Measurements from ENCODE around the gene FANCC.

Gene FANCC, protein sequence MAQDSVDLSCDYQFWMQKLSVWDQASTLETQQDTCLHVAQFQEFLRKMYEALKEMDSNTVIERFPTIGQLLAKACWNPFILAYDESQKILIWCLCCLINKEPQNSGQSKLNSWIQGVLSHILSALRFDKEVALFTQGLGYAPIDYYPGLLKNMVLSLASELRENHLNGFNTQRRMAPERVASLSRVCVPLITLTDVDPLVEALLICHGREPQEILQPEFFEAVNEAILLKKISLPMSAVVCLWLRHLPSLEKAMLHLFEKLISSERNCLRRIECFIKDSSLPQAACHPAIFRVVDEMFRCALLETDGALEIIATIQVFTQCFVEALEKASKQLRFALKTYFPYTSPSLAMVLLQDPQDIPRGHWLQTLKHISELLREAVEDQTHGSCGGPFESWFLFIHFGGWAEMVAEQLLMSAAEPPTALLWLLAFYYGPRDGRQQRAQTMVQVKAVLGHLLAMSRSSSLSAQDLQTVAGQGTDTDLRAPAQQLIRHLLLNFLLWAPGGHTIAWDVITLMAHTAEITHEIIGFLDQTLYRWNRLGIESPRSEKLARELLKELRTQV

DNA sequence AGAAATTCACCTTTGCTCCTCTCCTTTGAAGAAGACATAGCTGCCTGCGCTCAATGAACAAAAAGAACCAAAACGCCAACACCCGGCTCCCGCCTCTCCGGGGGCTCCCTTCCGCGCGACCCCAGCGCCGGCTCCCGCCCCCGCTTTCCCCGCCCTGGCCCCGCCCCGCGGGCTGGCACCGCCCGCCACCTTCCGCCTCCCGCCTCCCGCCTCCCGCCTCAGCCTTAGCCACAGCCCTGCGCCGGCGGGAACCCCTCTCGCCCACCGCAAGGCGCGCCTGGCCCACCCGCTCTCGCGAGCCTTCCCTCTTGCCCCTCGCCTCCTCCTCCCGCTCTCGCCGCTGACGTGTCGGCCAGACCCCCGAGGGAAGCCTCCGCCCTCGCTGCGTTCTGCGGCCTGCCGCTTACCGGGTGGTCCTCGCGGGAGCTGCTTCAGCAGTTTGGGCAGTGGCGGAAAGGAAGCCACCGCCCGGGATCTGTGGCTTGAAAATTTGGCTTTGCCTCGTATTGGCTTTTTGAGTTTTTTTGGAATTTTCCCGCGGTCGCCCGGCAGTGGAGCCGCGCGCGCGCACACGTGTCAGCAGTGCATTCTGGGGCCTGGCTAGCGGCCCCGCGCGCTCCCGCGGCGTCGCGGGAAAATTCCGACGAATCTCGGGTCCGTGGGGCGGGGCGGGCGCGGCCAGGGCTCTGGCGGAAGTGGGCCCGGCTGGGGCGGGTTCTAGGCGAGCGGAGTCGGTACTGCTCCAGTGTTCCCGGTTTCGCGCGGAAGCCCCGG lies at the start of gene FANCC:
FANCC (minus strand) TSS at position 591 of the 774 bp plus-strand sequence. CDS start 68,418 bp downstream, outside the sequence.
- peak; percentile 72 to 77 for DNase-seq (ENCODE audit: low read depth in 2 of 2)

DNA sequence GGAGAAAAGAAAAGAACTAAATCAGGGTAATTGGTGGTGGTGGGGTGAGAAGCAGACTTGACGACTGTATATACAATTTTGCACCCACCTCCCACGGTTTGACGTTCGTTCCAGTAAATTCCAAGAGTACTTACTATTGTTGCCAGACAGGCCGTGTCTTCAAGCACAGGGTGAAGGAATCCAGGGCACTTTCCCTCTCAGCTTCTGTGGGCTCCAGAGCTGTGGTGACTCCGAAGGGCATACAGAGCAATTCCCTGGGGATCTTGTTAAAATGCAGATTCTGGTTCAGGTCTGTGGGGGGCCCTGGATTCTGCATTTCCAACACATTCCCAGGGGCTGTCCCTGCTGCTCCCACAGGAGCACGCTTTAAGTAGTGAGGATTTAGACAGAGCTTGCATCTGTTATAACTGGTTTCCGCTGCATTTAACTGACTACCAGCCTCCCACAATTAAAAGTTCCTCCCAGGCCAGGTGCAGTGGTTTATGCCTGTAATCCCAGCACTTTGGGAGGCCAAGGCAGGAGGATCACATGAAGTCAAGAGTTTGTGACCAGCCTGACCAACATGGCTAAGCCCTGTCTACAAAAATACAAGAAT lies 49.3 kb upstream of the FANCC start:
- DNase-seq (ENCODE audit: low read depth in 2 of 2): no peak

DNA sequence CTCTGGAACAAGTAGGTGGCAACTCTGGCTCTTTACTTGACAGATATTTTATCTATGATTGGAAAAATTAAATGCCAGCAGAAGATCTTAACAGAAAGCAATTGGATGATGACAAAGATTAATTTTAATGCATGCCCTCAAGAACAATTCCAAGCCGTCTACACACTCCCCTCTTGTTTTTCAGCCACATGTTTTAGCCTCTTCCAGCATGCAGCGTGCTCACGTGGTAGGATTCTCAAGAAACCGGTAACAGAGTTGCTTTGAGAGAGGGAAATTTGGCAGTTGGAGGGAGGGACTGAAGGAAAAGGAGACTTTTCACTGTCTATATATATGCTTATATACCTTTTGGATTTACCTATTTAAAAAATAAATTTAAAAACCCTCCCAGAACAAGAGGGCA lies 48.3 kb upstream of the FANCC start:
- DNase-seq (ENCODE audit: low read depth in 2 of 2): no peak

DNA sequence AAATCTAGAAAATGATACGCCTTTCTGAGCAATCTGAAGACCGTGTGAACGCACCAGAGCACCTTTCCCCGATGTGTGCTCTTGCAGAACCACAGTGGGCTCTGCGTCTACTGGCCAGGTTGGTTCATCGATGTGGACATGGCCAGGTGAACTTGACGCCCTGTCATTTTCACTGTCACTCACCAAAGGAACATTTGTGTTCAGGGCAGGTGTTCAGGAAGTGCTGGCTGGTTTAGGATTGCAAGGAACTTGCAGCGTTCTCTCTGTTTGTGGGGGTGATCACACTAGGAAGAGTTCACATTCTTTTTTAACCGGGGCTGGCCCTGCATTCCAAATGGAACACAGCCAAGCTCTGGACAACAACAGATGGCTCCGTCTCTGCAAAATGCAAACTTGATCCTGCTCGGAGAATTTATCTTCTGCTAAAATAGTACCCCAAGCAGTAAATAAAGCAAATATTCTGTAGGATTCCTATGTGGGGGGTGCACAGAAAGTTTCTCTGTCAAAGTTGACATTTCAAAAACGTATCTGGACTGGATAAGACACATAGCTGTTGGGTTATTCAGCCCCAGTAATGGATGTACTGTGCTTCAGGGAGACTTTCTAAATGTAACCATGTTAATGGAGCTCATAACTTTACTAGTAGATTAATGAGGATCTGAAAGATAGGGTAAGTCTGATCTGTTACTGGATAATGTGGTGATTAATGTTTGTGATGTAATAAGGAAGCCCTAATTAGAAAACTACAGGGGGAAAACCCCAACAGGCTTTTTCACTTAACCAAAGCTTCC lies 45.7 kb upstream of the FANCC start:
- DNase-seq (ENCODE audit: low read depth in 2 of 2): no peak

DNA sequence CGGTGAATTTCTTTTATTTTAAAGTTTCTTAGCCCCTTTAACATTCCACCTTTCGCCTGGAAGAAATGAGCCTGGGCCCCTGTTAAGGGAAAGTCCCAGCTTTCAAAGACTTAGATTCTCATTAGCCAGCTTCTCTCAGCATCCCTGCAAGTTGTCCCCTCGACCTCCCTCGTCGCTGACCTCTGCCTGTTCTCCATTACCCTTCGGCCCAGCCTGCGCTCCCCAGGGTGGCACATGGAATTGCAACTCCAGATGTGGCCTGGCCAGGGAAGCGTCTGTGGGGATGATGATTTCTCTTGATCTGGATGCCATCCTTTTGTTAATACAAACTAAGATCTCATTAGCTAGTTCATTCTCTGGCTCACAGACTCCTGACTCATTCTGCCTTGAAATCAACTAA lies 43.4 kb upstream of the FANCC start:
- DNase-seq (ENCODE audit: low read depth in 2 of 2): no peak

DNA sequence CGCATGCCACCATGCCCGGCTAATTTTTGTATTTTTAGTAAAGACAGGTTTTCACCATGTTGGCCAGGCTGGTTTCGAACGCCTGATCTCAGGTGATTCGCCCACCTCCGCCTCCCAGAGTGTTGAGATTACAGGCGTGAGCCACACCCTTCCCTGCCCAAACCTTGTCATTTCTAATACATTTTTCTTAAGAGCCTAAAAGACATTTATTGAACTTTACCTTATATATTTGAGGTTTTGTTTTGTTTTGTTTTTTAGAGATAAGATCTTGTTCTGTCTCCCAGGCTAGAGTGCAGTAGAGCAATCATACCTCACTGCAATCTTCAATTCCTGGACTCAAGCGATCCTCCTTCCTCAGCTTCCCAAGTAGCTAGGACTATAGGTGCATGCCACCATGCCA lies 39.8 kb upstream of the FANCC start:
- DNase-seq (ENCODE audit: low read depth in 2 of 2): no peak

DNA sequence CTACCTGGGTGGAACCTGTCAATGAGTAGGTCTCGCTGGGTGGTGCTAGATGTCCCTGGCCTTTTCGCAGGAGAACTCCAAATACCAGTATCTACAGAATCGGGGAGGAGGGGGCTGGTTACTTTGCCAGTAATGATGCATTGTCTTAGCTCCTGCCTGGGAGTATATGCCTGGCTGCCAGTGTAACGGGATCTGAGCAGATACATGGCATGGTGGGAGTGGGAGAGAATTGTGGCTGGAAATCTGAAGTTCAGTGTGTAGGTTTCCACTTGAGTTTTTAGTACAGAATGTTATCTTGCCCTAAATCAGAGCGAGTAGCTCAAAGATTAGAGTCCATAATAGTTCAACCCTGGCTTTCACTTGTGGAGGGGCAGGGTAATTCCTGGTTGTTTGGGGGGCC lies 38.0 kb upstream of the FANCC start:
- no peak for DNase-seq (ENCODE audit: low read depth in 2 of 2)

DNA sequence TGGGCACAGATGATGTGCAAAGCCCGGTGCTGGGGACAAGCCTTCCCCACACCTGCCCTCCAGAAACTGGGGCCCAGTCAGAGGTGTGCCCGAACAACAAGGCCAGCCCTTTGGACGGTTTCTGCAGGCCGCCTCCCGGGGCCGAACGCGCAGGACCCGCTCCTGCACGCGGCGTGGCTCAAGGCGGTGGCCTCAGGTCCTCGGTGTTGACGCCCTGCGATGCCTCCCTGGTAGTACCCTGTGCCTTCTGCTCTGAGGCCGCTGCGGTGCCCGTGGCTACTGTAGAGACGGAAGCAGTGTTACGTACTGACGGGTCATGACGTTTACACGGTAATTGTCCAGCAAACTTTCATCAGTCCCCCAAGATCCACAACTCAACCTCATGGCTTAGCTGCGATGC lies 33.5 kb upstream of the FANCC start:
- DNase-seq (ENCODE audit: low read depth in 2 of 2): no peak

DNA sequence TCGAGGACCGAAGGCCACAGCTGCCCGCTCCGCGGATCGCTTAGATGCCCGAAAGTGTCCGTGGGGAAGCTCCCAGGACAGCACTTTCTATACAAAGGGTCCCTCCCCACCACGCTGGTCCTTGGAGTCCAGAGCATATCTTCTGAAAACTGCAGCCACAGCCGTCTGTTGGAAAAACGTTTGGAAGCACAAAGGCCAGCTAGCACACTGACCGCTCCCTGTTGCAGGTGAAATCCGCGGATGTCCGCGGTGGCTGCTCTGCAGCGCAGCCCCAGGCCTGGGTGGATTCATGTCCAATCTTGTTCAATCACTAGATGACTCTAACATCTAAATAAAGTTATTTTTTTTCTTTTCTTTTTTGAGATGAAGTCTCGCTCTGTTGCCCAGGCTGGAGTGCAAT lies 32.8 kb upstream of the FANCC start:
- no peak for DNase-seq (ENCODE audit: low read depth in 2 of 2)

DNA sequence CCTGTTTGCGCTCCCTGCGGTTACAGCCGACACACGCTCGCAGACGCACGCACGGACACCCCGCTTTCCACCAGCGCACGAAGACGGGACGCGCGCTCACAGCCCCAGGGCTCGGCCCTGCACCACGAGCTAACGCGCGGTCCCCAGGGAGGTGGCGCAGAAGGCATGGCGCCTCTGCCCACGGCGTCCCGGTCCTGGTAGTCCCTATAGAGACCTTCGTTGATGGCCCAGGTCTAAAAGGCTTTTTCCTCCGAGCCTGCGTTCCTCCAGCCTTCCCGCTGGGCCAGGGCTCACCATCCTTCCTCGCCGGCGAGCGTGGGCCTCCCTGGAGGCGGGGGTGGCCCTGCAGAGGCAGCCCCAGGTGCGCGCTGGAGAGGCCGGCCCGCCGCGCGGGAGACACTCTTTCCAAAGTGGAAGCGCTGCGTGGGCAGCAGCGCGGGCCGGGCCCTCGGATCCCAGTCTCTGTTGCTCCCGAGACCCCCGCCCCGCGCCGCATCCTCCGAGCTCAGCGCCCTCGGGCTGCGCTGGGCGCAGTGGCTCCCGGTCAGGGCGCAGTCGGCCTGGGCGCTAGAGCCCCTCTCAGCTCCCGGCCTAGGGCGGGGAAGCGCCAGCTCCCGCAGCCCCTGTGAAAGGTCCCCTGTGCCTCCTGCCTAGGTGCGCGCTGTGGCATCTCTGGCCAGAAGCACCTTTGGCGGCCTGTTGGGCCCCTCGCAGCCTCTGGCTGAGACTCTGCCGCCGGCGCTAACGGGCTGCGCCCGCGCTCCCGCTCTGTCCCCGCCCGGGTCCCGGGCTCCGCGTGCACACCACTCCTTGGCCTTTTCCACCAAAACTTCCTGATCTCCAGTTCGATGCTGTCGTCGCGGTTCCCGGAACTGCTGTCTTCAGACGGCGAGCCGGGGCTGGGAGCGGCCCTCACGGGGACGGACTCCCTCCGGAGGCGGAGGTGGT lies 31.9 kb upstream of the FANCC start:
- DNase-seq (ENCODE audit: low read depth in 2 of 2): no peak

DNA sequence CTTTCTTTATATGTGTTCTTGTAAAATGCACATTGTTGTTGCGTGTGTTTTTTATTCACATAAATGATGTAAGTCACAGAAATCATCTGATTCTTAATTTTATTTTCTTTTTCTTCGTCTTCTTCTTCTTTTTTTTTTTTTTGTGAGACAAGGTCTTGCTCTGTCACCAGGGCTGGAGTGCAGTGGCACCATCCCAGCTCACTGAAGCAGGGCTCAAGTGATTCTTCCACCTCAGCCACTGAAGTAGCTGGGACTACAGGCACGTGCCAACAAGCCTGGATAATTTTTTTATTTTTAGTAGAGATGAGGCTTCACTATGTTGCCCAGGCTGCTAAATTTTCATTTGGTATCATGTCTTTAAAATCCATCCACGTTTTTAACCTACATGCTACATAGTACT lies 28.5 kb upstream of the FANCC start:
- DNase-seq (ENCODE audit: low read depth in 2 of 2): no peak

DNA sequence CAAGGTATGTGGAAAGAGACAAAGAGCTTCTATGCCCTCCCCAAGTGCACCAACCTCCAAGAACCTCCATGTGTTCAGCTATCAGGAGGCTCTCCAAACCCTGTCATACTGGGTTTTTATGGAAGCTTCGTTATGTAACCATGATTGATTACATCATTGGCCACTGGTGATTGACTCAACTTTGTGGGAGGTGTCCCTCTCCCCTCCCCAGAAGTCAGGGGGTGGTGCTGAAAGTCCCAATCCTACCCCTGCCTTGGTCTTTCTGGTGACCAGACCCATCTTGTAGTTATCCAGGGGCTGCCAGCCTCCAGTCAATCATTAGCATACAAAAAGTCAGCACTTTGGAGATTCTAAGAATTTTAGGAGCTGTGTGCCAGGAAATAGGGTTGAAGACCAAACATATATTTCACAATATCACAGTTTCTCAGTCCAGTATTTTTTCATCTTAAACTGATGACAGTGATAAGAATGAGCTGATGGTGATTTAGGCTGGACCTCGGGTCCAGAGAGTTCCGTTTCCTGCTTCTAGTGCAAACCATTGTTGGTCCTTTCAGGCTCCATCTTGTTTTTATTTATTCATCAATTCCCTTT lies 27.3 kb upstream of the FANCC start:
- DNase-seq (ENCODE audit: low read depth in 2 of 2): no peak

DNA sequence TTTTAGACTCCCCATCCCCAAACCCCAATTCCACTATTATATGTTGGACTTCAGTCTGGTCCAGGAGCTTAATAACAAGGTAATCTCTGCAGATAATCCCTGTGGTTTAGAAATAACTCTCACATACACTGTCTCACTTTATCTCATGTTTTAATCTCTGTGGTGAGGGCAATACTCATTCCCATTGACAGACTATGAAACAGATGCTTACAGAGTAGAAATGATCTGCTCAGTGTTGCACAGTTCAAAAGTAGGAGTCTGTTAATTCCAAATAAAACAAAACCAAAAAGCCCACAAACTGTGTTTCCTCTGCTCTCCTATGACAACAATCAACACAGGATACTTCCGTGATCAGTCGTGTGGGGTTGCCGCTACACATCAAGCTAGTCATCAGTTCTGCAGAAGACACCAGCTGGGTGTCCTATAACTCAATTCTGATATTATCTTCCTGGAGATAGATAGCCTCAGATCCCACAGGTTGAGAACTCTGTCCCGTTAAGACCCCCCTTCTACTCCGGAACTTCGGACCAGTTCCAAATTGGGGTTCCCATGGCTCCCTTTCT lies 26.3 kb upstream of the FANCC start:
- no peak for DNase-seq (ENCODE audit: low read depth in 2 of 2)

DNA sequence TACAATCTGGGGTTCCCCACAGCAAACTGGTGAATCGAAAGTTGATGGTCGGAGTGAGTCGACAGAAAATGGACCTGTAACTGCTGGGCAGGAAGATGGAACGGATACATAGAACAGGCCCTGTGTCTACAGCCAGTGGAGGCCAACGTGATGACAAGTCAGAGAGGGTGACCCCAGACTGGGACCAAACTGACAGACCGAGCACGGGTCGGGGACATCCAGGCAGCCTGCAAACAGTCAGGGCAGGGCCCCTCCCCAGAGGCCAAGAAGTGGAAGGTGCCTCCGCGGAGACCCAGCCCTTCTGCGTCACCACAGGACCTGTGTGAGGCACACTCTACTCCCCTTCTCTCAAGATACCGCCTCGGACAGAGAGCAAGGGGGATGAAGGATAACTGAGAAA lies 25.1 kb upstream of the FANCC start:
- DNase-seq (ENCODE audit: low read depth in 2 of 2): no peak

DNA sequence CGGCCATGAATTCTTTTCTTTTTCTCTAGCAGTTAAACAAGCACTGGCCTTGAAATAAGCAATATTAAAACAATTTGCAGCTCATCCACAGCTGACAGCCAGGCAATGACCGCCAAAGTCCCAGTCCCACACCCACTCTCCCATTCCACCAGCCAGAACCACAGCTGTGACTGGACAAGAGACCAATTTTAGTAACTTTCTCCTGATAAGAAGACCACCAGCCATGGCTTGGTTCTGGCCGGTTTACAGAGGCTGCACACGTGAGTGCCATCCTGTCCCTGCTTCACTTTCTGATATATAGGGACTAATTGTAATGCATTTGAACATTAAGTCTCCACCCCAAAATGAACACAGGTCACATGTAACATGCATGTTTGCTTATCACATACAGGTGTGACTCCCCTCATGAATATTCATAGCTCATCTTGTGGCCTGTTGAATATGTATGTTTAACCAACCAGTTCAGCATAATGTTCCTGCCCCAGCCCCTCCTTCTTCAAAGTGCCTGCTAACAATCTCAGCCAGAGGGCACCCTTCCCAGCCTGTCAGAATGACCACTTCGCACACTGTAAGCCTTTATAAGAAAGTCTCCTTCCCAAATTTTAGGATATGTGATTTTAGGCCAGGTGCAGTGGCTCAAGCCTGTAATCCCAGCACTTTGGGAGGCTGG lies 23.9 kb upstream of the FANCC start:
- DNase-seq (ENCODE audit: low read depth in 2 of 2): no peak

DNA sequence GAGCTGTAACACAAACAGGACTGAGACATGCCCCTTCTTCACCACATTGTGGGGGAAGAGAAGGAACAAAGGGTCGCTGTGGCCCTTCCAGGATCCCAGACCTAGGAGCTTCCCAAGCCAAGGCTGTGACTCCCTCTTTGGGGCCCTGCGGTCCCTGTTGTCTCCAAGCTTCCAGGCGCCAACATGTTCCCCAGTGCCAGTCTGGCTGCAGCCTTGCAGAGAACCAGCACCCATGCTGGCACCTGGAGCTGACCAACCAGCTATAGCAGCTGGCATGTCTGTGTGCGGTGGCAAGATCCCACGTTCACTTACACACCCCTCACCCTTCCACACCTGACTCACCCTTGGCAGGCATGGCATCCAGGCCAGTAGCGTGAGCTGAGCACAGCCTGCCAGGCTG lies 20.7 kb upstream of the FANCC start:
- DNase-seq (ENCODE audit: low read depth in 2 of 2): no peak

DNA sequence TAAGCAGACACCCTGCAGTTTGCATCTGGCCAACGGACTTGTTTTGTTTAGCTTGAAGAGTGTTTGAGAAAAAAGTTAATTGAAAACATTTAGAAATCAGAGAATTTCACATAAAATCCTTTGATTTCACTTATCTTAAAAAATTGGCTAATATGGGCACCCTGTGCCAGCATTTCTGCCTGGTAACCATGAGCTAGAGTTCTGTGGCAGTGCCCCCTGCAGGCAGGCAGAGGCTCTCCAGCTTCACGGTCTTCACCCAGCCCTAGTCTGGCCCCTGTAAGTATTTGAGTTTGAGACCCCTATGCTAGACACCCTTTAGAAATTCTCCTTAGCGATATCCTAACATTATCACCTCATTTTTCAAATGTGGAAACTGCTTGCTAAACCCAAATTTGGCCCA lies 18.8 kb upstream of the FANCC start:
- no peak for DNase-seq (ENCODE audit: low read depth in 2 of 2)

DNA sequence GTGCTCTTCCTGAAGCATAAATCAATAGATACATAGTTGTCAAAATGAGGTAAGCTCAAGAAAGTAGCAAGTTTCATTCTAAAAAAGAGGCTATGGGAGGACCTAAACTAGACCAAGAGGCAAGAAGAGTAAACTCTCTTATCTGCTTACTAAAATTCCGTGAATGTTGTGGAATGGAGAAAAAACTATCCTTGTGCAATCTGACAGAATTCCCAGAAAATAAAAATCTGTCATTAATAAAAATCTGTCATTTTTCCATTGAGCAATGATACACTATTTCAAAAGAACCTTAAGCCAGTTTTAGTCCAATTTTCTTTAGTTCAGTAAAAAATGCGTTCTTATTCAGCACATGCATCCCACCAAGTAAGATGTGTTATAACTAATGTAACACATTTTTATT lies 15.9 kb upstream of the FANCC start:
- no peak for DNase-seq (ENCODE audit: low read depth in 2 of 2)

DNA sequence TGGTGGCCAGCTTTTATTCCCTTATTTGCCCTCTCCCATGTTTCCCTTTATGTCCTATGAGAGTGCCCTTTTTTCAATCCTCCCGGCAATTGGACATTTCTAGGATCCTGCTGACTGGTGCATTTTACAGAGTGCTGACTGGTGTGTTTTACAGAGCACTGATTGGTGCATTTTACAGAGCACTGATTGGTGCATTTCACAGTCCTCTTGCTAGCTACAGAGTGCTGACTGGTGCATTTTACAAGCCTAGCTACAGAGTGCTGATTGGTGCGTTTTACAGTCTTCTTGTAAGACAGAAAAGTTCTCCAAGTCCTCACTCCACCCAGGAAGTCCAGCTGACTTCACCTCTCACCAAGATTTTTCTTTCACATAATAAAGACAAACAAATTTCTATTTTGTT lies 15.4 kb upstream of the FANCC start:
- no peak for DNase-seq (ENCODE audit: low read depth in 2 of 2)
